ENCODE results near the gene CHMP5.

CHMP5 gene

GRCh38 chr9:33300546-33300945 is 35.7 kb downstream of the CHMP5 start:
- no peak for TF ChIP-seq ZFX (IDR thresholded peaks at IDR 0.05; ENCODE audit: borderline replicate concordance)
- no peak for TF ChIP-seq CTCF (IDR thresholded peaks at IDR 0.05)
- no peak overlapping the region for H3K27ac ChIP-seq

GRCh38 chr9:33304362-33304761 is 39.5 kb downstream of the CHMP5 start:
- no peak overlapping the region for H3K27ac ChIP-seq
- TF ChIP-seq CTCF (IDR thresholded peaks at IDR 0.05) (no peak), ZFX (IDR thresholded peaks at IDR 0.05; ENCODE audit: borderline replicate concordance) (no peak)

- no peak for TF ChIP-seq CTCF (IDR thresholded peaks at IDR 0.05)
- no peak for TF ChIP-seq ZFX (IDR thresholded peaks at IDR 0.05; ENCODE audit: borderline replicate concordance)
- no peak overlapping the region for H3K27ac ChIP-seq
Observed at GRCh38 chr9:33306037-33306436, 41.2 kb downstream of the CHMP5 start.

GRCh38 chr9:33307067-33307466 is 42.2 kb downstream of the CHMP5 start:
- no peak for TF ChIP-seq CTCF (IDR thresholded peaks at IDR 0.05)
- H3K27ac ChIP-seq: no peak overlapping the region

- no peak overlapping the region for H3K27ac ChIP-seq
- TF ChIP-seq CTCF (IDR thresholded peaks at IDR 0.05) (no peak), ZFX (IDR thresholded peaks at IDR 0.05; ENCODE audit: borderline replicate concordance) (no peak)
Observed at GRCh38 chr9:33309903-33310302, 45.1 kb downstream of the CHMP5 start.

GRCh38 chr9:33310748-33311147 is 45.9 kb downstream of the CHMP5 start:
- no peak overlapping the region for H3K27ac ChIP-seq
- no peak for TF ChIP-seq CTCF (IDR thresholded peaks at IDR 0.05)
- no peak for TF ChIP-seq ZFX (IDR thresholded peaks at IDR 0.05; ENCODE audit: borderline replicate concordance)

- H3K27ac ChIP-seq: no peak overlapping the region
- TF ChIP-seq CTCF (IDR thresholded peaks at IDR 0.05) (no peak), ZFX (IDR thresholded peaks at IDR 0.05; ENCODE audit: borderline replicate concordance) (no peak)
Observed at GRCh38 chr9:33311953-33312352, 47.1 kb downstream of the CHMP5 start.
